ENCODE results near the gene SLC35D2.
A peak's percentile ranks its signal among the peaks of the same experiment; 100 is the strongest.

SLC35D2 gene

GRCh38 chr9:96420468-96421219 lies 37.1 kb upstream of the SLC35D2 start:
- peak; percentile 95 for DNase-seq (ENCODE audit: low read depth)
- H3K4me3 ChIP-seq (ENCODE audit: low read length): no peak overlapping the region
- no peak for TF ChIP-seq CTCF (IDR thresholded peaks at IDR 0.05; ENCODE audit: insufficient read depth, low read depth, low read length, missing control alignments)

DNA sequence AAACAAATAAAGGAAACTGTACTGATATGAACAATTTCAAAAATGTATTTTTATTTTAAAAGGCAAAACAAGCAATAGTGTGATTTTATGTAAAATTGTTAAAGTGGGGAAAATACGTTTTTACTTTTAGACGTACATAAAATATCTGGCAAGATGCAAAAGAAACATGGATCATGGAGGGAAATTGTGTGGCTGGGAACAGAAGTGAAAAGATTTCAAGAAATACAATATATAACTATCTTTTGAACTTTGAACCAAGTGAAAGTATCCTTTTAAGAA lies 36.1 kb upstream of the SLC35D2 start:
- H3K4me3 ChIP-seq (ENCODE audit: low read length): no peak overlapping the region
- no peak for DNase-seq (ENCODE audit: low read depth)
- TF ChIP-seq CTCF (IDR thresholded peaks at IDR 0.05; ENCODE audit: insufficient read depth, low read depth, low read length, missing control alignments): no peak

- DNase-seq (ENCODE audit: low read depth): peak; percentile 49
- TF ChIP-seq CTCF (IDR thresholded peaks at IDR 0.05; ENCODE audit: insufficient read depth, low read depth, low read length, missing control alignments): no peak
- peak overlapping the region; percentile 63 for H3K4me3 ChIP-seq (ENCODE audit: low read length)
Observed at GRCh38 chr9:96418920-96419690, 35.6 kb upstream of the SLC35D2 start.

GRCh38 chr9:96418083-96418919 lies 34.8 kb upstream of the SLC35D2 start, which contains the start of gene ZNF367:
ZNF367 (minus strand) TSS chr9:96418370; CDS start chr9:96418032, 338 bp downstream.
- no peak for TF ChIP-seq CTCF (IDR thresholded peaks at IDR 0.05; ENCODE audit: insufficient read depth, low read depth, low read length, missing control alignments)
- peak; percentile 99 for DNase-seq (ENCODE audit: low read depth)

DNA sequence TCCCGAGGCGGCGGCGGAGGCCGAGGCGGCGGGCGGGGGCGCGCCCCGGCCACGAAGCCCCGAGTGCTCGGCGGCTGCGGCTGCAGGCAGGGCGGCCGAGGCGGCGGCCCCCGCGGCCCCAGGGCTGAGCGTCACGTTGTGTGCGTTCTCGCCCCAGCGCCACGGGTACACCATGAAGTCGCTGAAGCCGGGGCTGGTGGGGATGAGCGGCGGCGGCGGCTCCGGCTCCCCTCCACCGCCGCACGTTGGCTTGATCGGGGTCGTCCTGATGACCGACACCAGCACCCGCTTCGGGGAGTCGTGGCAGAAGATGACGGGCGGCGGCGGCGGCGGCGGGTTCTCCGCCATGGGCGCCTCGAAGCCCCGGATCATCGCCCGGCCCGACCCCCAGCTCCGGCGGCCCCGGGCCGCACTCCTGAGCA lies 34.2 kb upstream of the SLC35D2 start:
- H3K4me3 ChIP-seq (ENCODE audit: low read length): peak overlapping the region; percentile 88
- no peak for TF ChIP-seq CTCF (IDR thresholded peaks at IDR 0.05; ENCODE audit: insufficient read depth, low read depth, low read length, missing control alignments)
- DNase-seq (ENCODE audit: low read depth): no peak

More at GRCh38 chr9:96418083-96418919, 34.8 kb upstream of the SLC35D2 start, which contains the start of gene ZNF367:
- H3K4me3 ChIP-seq (ENCODE audit: low read length): peak within 1 kb of the TSS; percentile 88

GRCh38 chr9:96417051-96417586 lies 33.6 kb upstream of the SLC35D2 start:
- H3K4me3 ChIP-seq (ENCODE audit: low read length): peak overlapping the region; percentile 88
- TF ChIP-seq CTCF (IDR thresholded peaks at IDR 0.05; ENCODE audit: insufficient read depth, low read depth, low read length, missing control alignments): no peak
- peak; percentile 88 for DNase-seq (ENCODE audit: low read depth)
